ENCODE results near the gene SFTA2.

DNA sequence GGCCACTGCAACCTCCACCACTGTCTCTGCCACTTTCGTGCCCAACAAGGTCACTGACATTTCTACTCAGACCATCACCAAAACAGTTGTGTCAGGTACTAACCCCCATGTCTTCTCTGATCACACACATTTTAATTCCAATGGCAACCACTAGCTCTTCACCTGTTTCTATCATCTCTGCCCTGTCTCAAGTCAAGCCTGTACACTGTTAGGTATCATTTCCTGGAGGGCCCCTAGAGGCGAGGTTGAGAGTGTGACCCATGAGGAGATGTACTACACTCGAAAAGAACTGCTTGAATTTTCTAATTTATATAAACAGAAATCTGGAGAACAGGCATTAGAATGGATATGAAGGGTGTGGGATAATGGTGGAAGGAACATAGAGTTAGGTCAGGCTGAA, 34.2 kb upstream of the SFTA2 start:
- TF ChIP-seq ZNF274 (IDR thresholded peaks at IDR 0.05; ENCODE audit: low read depth, low read length) (no peak), SUZ12 (IDR thresholded peaks at IDR 0.05; ENCODE audit: extremely low read depth, insufficient read depth, insufficient read length) (no peak)

Measured in NT2/D1 (cell line).